ENCODE measurements around the gene UBL3.
A peak's percentile ranks its signal among the peaks of the same experiment; 100 is the strongest.

Gene UBL3, protein sequence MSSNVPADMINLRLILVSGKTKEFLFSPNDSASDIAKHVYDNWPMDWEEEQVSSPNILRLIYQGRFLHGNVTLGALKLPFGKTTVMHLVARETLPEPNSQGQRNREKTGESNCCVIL

GRCh38 chr13:29850213-29850898 is at the start of gene UBL3:
Gene UBL3 (minus strand): TSS chr13:29850617. CDS start chr13:29849538, 1,079 bp downstream.
- Histone ChIP-seq H3K9ac (ENCODE audit: low read depth, low read length) (peak within 1 kb of the TSS; percentile 89), H3K4me1 (ENCODE audit: insufficient read depth, low read length) (peaks cover 4% of the 10 kb centered on the region; the same call in 1 of the 2 replicates), H3K9me3 (ENCODE audit: control insufficient read depth, insufficient read depth, low read length) (no peaks in the 10 kb centered on the region), H3K36me3 (ENCODE audit: insufficient read depth, low read length) (no peaks in the 10 kb centered on the region)

DNA sequence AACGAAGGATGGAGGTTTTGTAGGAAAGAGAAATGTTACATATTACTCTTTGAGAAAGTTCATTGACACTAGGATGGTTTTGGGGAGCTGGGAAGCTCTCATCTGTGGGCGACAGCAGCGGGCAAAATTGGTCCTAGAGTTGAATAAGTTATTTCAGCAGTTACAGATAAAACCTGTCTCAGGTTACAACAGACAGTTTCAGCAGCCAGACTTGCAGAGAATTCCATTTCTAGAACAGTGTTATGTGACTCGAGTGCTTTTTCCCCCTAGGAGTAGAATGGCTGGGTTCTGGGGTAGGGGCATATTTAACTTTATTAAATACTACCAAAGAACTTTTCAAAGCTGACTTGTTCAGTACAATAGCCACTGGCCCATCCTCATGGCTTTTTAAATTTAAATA is 46.7 kb upstream of the UBL3 start:
- Histone ChIP-seq H3K9me3 (ENCODE audit: control insufficient read depth, insufficient read depth, low read length) (no peaks in the 10 kb centered on the region), H3K36me3 (ENCODE audit: insufficient read depth, low read length) (no peaks in the 10 kb centered on the region), H3K9ac (ENCODE audit: low read depth, low read length) (no peak overlapping the region), H3K4me1 (ENCODE audit: insufficient read depth, low read length) (no peaks in the 10 kb centered on the region)

GRCh38 chr13:29893438-29893837 is 43.0 kb upstream of the UBL3 start:
- no peaks in the 10 kb centered on the region for H3K9me3 ChIP-seq (ENCODE audit: control insufficient read depth, insufficient read depth, low read length)
- H3K36me3 ChIP-seq (ENCODE audit: insufficient read depth, low read length) = no peaks in the 10 kb centered on the region
- no peak overlapping the region for H3K9ac ChIP-seq (ENCODE audit: low read depth, low read length)
- no peaks in the 10 kb centered on the region for H3K4me1 ChIP-seq (ENCODE audit: insufficient read depth, low read length)

- Histone ChIP-seq H3K4me1 (ENCODE audit: insufficient read depth, low read length) (no peaks in the 10 kb centered on the region), H3K36me3 (ENCODE audit: insufficient read depth, low read length) (no peaks in the 10 kb centered on the region), H3K9me3 (ENCODE audit: control insufficient read depth, insufficient read depth, low read length) (no peaks in the 10 kb centered on the region), H3K9ac (ENCODE audit: low read depth, low read length) (no peak overlapping the region)
Measured at GRCh38 chr13:29892151-29892550, 41.7 kb upstream of the UBL3 start.

DNA sequence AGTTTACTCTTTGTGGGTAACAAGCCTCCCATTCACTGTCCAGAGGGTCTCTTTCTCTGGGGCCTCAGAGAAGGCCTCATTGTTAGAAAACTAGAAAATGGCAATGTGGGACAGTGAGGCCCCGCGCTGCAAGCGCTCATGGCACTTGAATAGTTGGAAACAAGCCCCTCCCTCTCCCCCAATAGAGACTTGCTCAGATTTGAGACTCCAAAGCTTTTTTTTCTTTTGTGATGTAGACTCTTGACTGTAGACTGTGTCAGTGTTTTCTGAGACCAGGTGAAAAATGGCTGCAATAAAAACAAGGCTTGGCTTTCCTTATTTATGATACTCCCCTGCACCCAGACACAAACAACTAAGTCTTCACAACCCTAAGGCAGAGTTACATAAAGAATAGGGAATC is 38.7 kb upstream of the UBL3 start:
- peaks cover 13% of the 10 kb centered on the region for H3K4me1 ChIP-seq (ENCODE audit: insufficient read depth, low read length)
- H3K36me3 ChIP-seq (ENCODE audit: insufficient read depth, low read length) = no peaks in the 10 kb centered on the region
- H3K9me3 ChIP-seq (ENCODE audit: control insufficient read depth, insufficient read depth, low read length) = no peaks in the 10 kb centered on the region
- no peak overlapping the region for H3K9ac ChIP-seq (ENCODE audit: low read depth, low read length)

DNA sequence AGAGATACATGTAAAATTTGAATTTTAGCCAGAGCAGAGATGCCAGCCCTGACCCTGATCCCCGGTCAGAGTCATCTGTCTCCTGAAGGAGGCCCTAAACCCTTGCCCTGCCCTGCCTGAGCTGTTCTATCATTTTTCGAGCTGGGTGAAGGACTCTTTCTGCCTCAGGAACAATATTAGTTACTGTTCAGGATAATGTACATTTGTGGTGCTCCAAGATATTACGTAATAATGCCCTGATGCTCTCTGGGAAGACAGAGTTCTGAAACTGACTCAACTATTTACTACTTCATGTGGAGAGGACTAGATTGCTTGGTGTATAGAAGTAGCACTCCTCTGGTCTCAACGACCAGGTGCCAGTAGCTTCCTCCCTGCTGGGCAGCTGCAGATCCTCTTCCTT is 37.9 kb upstream of the UBL3 start:
- Histone ChIP-seq H3K9me3 (ENCODE audit: control insufficient read depth, insufficient read depth, low read length) (no peaks in the 10 kb centered on the region), H3K36me3 (ENCODE audit: insufficient read depth, low read length) (no peaks in the 10 kb centered on the region), H3K4me1 (ENCODE audit: insufficient read depth, low read length) (peaks cover 14% of the 10 kb centered on the region), H3K9ac (ENCODE audit: low read depth, low read length) (no peak overlapping the region)

- H3K4me1 ChIP-seq (ENCODE audit: insufficient read depth, low read length) = peaks cover 14% of the 10 kb centered on the region
- no peaks in the 10 kb centered on the region for H3K36me3 ChIP-seq (ENCODE audit: insufficient read depth, low read length)
- no peak overlapping the region for H3K9ac ChIP-seq (ENCODE audit: low read depth, low read length)
- no peaks in the 10 kb centered on the region for H3K9me3 ChIP-seq (ENCODE audit: control insufficient read depth, insufficient read depth, low read length)
Measured at GRCh38 chr13:29887686-29888085, 37.3 kb upstream of the UBL3 start.

- Histone ChIP-seq H3K9ac (ENCODE audit: low read depth, low read length) (no peak overlapping the region), H3K9me3 (ENCODE audit: control insufficient read depth, insufficient read depth, low read length) (no peaks in the 10 kb centered on the region), H3K4me1 (ENCODE audit: insufficient read depth, low read length) (peaks cover 14% of the 10 kb centered on the region), H3K36me3 (ENCODE audit: insufficient read depth, low read length) (no peaks in the 10 kb centered on the region)
Measured at GRCh38 chr13:29887030-29887557, 36.7 kb upstream of the UBL3 start.

DNA sequence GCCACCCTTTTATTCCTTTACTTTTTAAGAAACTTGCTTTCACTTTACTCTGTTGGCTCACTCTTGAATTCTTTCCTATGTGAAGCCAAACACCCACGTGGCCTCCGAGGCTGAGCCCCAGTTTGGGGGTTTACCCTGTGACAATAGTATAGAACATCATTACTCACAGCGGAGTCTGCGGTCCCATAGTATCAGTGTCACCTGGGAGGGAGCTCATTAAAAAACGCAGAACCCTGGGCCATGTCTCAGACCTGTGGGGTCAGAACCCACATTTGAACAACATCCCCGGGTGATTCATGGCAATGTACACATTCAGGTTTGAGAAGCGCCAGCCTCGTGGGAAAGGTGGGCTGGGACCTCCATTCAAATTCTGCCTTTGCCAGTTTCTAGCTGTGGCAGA is 36.0 kb upstream of the UBL3 start:
- Histone ChIP-seq H3K9me3 (ENCODE audit: control insufficient read depth, insufficient read depth, low read length) (no peaks in the 10 kb centered on the region), H3K9ac (ENCODE audit: low read depth, low read length) (no peak overlapping the region), H3K36me3 (ENCODE audit: insufficient read depth, low read length) (no peaks in the 10 kb centered on the region), H3K4me1 (ENCODE audit: insufficient read depth, low read length) (peaks cover 17% of the 10 kb centered on the region)

DNA sequence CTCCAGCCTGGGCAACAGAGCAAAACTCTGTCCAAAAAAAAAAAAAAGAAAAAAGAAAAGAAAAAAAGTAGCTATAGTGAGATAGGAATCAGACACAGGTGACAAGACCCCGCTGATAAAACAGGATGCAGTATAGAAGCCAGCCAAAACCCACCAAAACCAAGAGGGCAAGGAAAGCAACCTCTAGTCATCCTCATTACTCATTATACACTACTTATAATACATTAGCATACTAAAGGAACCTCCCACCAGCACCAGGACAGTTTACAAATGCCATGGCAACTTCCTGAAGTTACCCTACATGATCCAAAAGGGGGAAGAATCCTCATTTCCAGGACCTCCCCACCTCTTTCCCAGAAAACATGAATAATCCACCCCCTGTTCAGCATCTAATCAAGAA is 35.6 kb upstream of the UBL3 start:
- Histone ChIP-seq H3K36me3 (ENCODE audit: insufficient read depth, low read length) (no peaks in the 10 kb centered on the region), H3K4me1 (ENCODE audit: insufficient read depth, low read length) (peaks cover 20% of the 10 kb centered on the region), H3K9ac (ENCODE audit: low read depth, low read length) (no peak overlapping the region), H3K9me3 (ENCODE audit: control insufficient read depth, insufficient read depth, low read length) (no peaks in the 10 kb centered on the region)

GRCh38 chr13:29884671-29885430 is 34.4 kb upstream of the UBL3 start:
- Histone ChIP-seq H3K36me3 (ENCODE audit: insufficient read depth, low read length) (no peaks in the 10 kb centered on the region), H3K4me1 (ENCODE audit: insufficient read depth, low read length) (peaks cover 20% of the 10 kb centered on the region), H3K9me3 (ENCODE audit: control insufficient read depth, insufficient read depth, low read length) (no peaks in the 10 kb centered on the region), H3K9ac (ENCODE audit: low read depth, low read length) (peak overlapping the region; percentile 7; the same call in 1 of the 2 replicates)

DNA sequence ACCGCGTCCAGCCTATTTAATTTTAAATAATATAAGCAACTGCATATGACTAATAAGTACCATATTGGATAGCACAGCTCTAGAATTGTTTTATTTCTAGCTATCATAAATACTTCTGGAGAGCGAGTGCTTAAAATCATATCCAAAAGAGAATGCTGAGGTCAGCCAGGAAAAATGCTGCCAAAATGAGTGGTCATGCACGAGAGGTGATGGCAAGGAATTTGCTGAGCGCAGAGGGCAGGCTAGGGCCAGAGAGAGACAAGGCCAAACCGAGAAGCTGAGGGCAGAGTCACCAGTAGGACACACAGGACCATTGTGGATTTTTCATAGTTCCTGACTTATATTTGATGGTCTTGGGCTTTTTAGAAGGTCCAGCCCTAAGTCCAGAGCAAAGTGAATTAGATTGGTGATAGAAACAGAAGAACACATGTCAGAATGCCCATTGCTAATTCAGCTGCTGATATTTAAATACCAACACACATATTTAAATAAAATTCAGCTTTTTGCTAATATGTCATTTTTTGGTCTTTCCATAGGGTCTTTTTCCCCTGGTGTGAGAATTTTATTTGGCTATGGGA is 33.6 kb upstream of the UBL3 start:
- Histone ChIP-seq H3K36me3 (ENCODE audit: insufficient read depth, low read length) (no peaks in the 10 kb centered on the region), H3K4me1 (ENCODE audit: insufficient read depth, low read length) (peaks cover 20% of the 10 kb centered on the region), H3K9ac (ENCODE audit: low read depth, low read length) (no peak overlapping the region), H3K9me3 (ENCODE audit: control insufficient read depth, insufficient read depth, low read length) (no peaks in the 10 kb centered on the region)

GRCh38 chr13:29882076-29882475 is 31.7 kb upstream of the UBL3 start:
- no peaks in the 10 kb centered on the region for H3K36me3 ChIP-seq (ENCODE audit: insufficient read depth, low read length)
- H3K9me3 ChIP-seq (ENCODE audit: control insufficient read depth, insufficient read depth, low read length) = no peaks in the 10 kb centered on the region
- no peak overlapping the region for H3K9ac ChIP-seq (ENCODE audit: low read depth, low read length)
- H3K4me1 ChIP-seq (ENCODE audit: insufficient read depth, low read length) = peaks cover 33% of the 10 kb centered on the region

DNA sequence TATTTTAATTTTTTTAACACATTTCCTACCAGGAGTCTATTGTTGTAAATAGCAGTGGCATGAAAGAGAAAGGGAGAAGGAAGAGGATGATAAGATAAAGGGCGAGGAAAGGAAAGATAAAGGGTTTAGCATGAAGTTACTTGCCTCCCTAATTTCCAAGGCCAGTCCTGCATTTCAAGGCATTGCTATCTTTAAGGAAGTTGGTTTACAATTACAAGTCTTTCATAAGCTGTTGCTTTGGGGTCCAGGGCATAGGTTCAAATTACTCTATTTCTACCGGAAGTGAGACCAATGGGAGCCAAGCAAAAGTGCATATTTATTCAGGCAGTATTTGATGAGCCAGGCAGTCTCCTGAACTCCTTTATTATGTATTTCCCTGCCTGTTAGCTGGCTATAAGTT is 27.7 kb upstream of the UBL3 start:
- Histone ChIP-seq H3K9me3 (ENCODE audit: control insufficient read depth, insufficient read depth, low read length) (no peaks in the 10 kb centered on the region), H3K36me3 (ENCODE audit: insufficient read depth, low read length) (no peaks in the 10 kb centered on the region), H3K4me1 (ENCODE audit: insufficient read depth, low read length) (peaks cover 34% of the 10 kb centered on the region), H3K9ac (ENCODE audit: low read depth, low read length) (no peak overlapping the region)
